Lower lobe of right lung (tissue), 2 donors: Measurements from ENCODE around the gene DOCK1. TPM values are rescaled to one million over a fixed set of nuclear protein-coding genes. Genes with fewer than 3 reads are reported as not detected.
A peak's percentile ranks its signal among the peaks of the same experiment; 100 is the strongest.
"Not testable (repeated sequence)": the region's sequence is repeated elsewhere in the genome, so short reads cannot be mapped to it uniquely, and the experiment has no call there.

Source experiments
- ATAC-seq, 2 donors: fragments of 200-7000 bp; cut with Tn5 transposase; one replicate each; pipeline ENCODE4 v1.9.1; 2020 to 2022; ENCODE audit warnings: mild to moderate bottlenecking in 2 of 2, moderate library complexity in 2 of 2
- DNase-seq: peaks from one replicate; pipeline ENCODE4 v3.0.0-alpha.2; 2020
- H3K27ac ChIP-seq: fragments of 200-600 bp; one replicate; pipeline ENCODE4 v1.8.0; 2022
- H3K27me3 ChIP-seq: fragments of 200-600 bp; one replicate; pipeline ENCODE4 v1.8.0; 2022; ENCODE audit warnings: low read depth
- H3K36me3 ChIP-seq: fragments of 200-600 bp; one replicate; pipeline ENCODE4 v1.8.0; 2022; ENCODE audit warnings: mild to moderate bottlenecking
- H3K4me1 ChIP-seq: fragments of 200-600 bp; one replicate; pipeline ENCODE4 v1.8.0; 2022
- H3K4me3 ChIP-seq: fragments of 200-600 bp; one replicate; pipeline ENCODE4 v1.8.0; 2022; ENCODE audit warnings: mild to moderate bottlenecking
- H3K9me3 ChIP-seq: fragments of 200-600 bp; one replicate; pipeline ENCODE4 v1.8.0; 2022
- CTCF ChIP-seq: fragments of 200-600 bp; IDR thresholded peaks from one replicate; pipeline ENCODE4 v1.8.0; 2022; ENCODE audit warnings: antibody characterized with exemption, mild to moderate bottlenecking
- intact Hi-C: fragments of 100-400 bp; cut with DNase I; formaldehyde crosslinking; loops from one replicate; pipeline ENCODE4 v1.11.0; 2022
- total RNA-seq: library from RNA; stranded (reverse); fragmentation: NEBNext Ultra II Directional; extraction: Animal tissue kit (Norgen Biotek cat#: 25700); gene quantifications from one replicate; pipeline ENCODE4 v1.2.1, GENCODE V29; 2021
- donor health status: DM: no; HTN: yes; CAD: no; lungs with severe emphysema.

DOCK1 gene
- total RNA-seq, 1 donor from 2014 or later, result 44.8 TPM

GRCh38 chr10:127292888-127293287 is 387.7 kb downstream of the DOCK1 start:
- H3K9me3 ChIP-seq, result peaks cover 7% of the 10 kb centered on the region
- no peak overlapping the region for H3K4me3 ChIP-seq
- no peak for TF ChIP-seq CTCF
- no peak for ATAC-seq
- no peaks in the 10 kb centered on the region for H3K4me1 ChIP-seq
- intact Hi-C loops, result no loop called here
- H3K36me3 ChIP-seq, result no peaks in the 10 kb centered on the region
- no peak for DNase-seq
- no peak overlapping the region for H3K27ac ChIP-seq
- H3K27me3 ChIP-seq, result no peaks in the 10 kb centered on the region

- ATAC-seq (peak in 1 of 2 donors; percentile 7), DNase-seq (no peak)
- H3K4me1 ChIP-seq, result no peaks in the 10 kb centered on the region
- intact Hi-C loops, result no loop called here
- no peak overlapping the region for H3K27ac ChIP-seq
- no peaks in the 10 kb centered on the region for H3K36me3 ChIP-seq
- no peak overlapping the region for H3K4me3 ChIP-seq
- H3K9me3 ChIP-seq, result no peaks in the 10 kb centered on the region
- H3K27me3 ChIP-seq, result no peaks in the 10 kb centered on the region
- TF ChIP-seq CTCF, result no peak
These were observed 388.4 kb downstream of the DOCK1 start for GRCh38 chr10:127293640-127294039.

- Histone ChIP-seq H3K9me3 (no peaks in the 10 kb centered on the region), H3K4me1 (no peaks in the 10 kb centered on the region), H3K27ac (no peak overlapping the region), H3K4me3 (no peak overlapping the region), H3K36me3 (no peaks in the 10 kb centered on the region), H3K27me3 (no peaks in the 10 kb centered on the region)
- intact Hi-C loops, result no loop called here
- ATAC-seq, result no peak
- TF ChIP-seq CTCF, result no peak
- DNase-seq, result no peak
These were observed 391.5 kb downstream of the DOCK1 start for GRCh38 chr10:127296696-127297095.

GRCh38 chr10:127298381-127298780 is 393.2 kb downstream of the DOCK1 start:
- H3K9me3 ChIP-seq, result no peaks in the 10 kb centered on the region
- TF ChIP-seq CTCF, result no peak
- H3K4me1 ChIP-seq, result no peaks in the 10 kb centered on the region
- no peak overlapping the region for H3K27ac ChIP-seq
- intact Hi-C loops, result no loop called here
- ATAC-seq, result no peak
- no peaks in the 10 kb centered on the region for H3K27me3 ChIP-seq
- H3K4me3 ChIP-seq, result no peak overlapping the region
- no peak for DNase-seq
- no peaks in the 10 kb centered on the region for H3K36me3 ChIP-seq

- intact Hi-C loops, H3K36me3 ChIP-seq, H3K4me3 ChIP-seq, H3K27ac ChIP-seq, DNase-seq, H3K9me3 ChIP-seq, ATAC-seq, H3K4me1 ChIP-seq, H3K27me3 ChIP-seq: not testable (repeated sequence)
These were observed 394.0 kb downstream of the DOCK1 start for GRCh38 chr10:127299192-127299591.

GRCh38 chr10:127299956-127300689 is 394.9 kb downstream of the DOCK1 start:
- TF ChIP-seq CTCF, result no peak
- intact Hi-C loops, result no loop called here
- DNase-seq, result no peak
- H3K27me3 ChIP-seq, result no peaks in the 10 kb centered on the region
- H3K4me1 ChIP-seq, result no peaks in the 10 kb centered on the region
- no peak overlapping the region for H3K4me3 ChIP-seq
- no peaks in the 10 kb centered on the region for H3K36me3 ChIP-seq
- no peak for ATAC-seq
- no peak overlapping the region for H3K27ac ChIP-seq
- H3K9me3 ChIP-seq, result no peaks in the 10 kb centered on the region
